Left ventricle myocardium inferior (tissue), 1 donor: ENCODE results near the gene HABP2. TPM values are rescaled to one million over a fixed set of nuclear protein-coding genes. Genes with fewer than 3 reads are reported as not detected.

Experiments used
- DNase-seq: peaks from one replicate; pipeline ENCODE4 v3.0.0-alpha.2; 2020
- H3K27ac ChIP-seq: fragments of 200-600 bp; replicated peaks from 2 replicates; pipeline ENCODE4 v1.8.0; 2021
- H3K27me3 ChIP-seq: fragments of 200-600 bp; 2 replicates; pipeline ENCODE4 v1.8.0; 2021; ENCODE audit warnings: low read depth
- H3K36me3 ChIP-seq: fragments of 200-600 bp; 2 replicates; pipeline ENCODE4 v1.8.0; 2021
- H3K4me1 ChIP-seq: fragments of 200-600 bp; 2 replicates; pipeline ENCODE4 v1.8.0; 2021
- H3K4me3 ChIP-seq: fragments of 200-600 bp; 2 replicates; pipeline ENCODE4 v1.8.0; 2021; ENCODE audit warnings: mild to moderate bottlenecking, moderate library complexity
- H3K9me3 ChIP-seq: fragments of 200-600 bp; replicated peaks from 2 replicates; pipeline ENCODE4 v1.8.0; 2021
- CTCF ChIP-seq: fragments of 200-600 bp; IDR thresholded peaks from 2 replicates; pipeline ENCODE4 v1.8.0; 2021; ENCODE audit warnings: antibody characterized with exemption, mild to moderate bottlenecking, borderline replicate concordance
- intact Hi-C: fragments of 100-400 bp; cut with micrococcal nuclease; formaldehyde crosslinking; loops from one replicate; pipeline ENCODE4 v1.11.0; 2022
- total RNA-seq: library from RNA; stranded (reverse); fragmentation: NEBNext Ultra II Directional; extraction: Animal tissue kit (Norgen Biotek cat#: 25700); gene quantifications from one replicate; pipeline ENCODE4 v1.2.1, GENCODE V29; 2021
- donor health status: DM: no; HTN: yes; CAD: no; lungs with severe emphysema.

Gene HABP2
- total RNA-seq, 1 donor from 2014 or later = not detected

DNA sequence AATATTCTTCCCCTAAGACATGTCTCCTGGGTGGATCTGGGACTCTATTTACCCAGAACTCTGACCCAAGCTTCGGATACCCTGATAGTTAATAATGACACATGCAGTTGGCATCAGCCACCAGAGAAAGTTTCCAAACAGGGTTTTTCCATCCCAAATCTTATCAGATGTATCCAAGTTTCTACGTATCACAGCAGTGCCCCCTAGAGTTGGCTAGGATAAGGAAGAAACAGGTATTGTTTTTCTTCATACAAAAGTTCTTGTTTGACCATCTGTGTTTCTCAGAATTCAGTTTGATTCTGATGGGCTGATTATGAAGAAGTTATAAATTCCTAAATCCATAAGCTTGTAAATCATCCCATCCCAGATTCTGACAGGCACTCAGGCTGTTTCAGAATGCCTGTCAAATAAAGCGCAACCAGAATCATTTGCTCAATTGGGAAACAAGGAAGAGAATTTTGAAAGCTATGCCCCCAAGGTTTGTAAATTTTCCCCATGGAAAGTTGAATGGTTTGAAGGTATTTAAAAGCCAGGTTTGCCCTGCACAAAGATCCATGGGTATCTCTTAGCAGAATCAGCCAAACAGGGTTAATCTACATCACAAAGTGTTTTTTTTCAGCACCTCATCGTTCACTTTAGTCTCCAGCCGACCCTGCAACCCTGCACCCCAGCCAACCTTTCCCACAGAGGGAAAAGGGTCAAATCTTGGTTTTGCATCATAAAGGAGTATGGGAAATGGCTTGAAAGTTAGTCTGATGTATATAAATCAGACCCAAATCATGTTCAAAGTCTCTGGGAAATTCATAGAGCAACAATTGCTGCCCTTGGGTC lies 63.6 kb downstream of the HABP2 start:
- DNase-seq = no peak
- intact Hi-C loops = no loop called here
- peaks cover 63% of the 10 kb centered on the region for H3K36me3 ChIP-seq
- no peak overlapping the region for H3K4me3 ChIP-seq
- peak; percentile 24 for TF ChIP-seq CTCF
- no peak overlapping the region for H3K27ac ChIP-seq
- no peaks in the 10 kb centered on the region for H3K9me3 ChIP-seq
- H3K27me3 ChIP-seq = peaks cover 72% of the 10 kb centered on the region
- H3K4me1 ChIP-seq = peaks cover 80% of the 10 kb centered on the region

DNA sequence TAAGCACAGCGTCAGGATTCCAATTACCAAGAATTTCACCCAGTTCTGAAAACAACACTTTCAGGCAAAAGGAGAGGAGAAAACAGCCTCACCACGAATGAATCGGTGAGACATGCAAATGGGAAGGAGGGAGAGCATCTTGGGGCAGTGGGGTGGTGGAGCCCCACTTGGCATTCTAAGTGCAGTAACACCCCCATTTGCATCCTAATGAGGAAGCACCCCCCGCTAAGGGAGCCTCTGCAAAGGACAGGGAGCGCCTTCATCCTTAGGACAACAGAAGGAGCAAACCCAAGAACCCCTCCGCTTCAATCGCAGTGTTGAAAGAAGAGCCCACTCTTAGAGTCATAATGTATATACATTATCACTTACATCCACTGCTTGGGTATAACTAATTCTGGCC lies 64.2 kb downstream of the HABP2 start:
- Histone ChIP-seq H3K27ac (no peak overlapping the region), H3K9me3 (no peaks in the 10 kb centered on the region), H3K4me1 (peaks cover 75% of the 10 kb centered on the region), H3K36me3 (peaks cover 68% of the 10 kb centered on the region), H3K27me3 (peaks cover 72% of the 10 kb centered on the region), H3K4me3 (no peak overlapping the region)
- intact Hi-C loops = no loop called here
- no peak for DNase-seq
- no peak for TF ChIP-seq CTCF

- DNase-seq = no peak
Measured at GRCh38 chr10:113618338-113618737, 65.5 kb downstream of the HABP2 start.

DNA sequence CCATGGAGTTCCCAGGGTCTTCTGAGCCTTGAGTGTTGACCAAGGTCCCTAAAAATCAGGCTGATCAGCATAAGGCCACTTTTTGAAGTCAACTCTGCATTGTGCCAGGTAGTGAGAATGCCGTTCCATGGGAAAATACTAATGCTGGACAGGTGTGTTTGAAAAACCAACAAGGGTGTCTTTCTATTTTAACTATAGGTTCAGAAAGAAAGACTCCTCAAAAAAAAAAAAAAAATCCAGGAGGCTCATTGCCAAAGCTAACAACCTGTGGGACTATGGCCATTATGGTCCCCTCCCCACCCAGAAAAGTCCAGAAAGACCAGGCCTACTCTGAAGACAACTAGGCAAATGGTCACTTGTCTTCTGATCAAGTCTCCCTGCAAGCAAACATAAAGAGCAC lies 66.5 kb downstream of the HABP2 start:
- no peak for TF ChIP-seq CTCF
- H3K9me3 ChIP-seq = no peaks in the 10 kb centered on the region
- H3K27ac ChIP-seq = peak overlapping the region; percentile 52
- H3K4me1 ChIP-seq = peaks cover 75% of the 10 kb centered on the region
- peaks cover 64% of the 10 kb centered on the region for H3K27me3 ChIP-seq
- intact Hi-C loops = no loop called here
- peaks cover 59% of the 10 kb centered on the region for H3K36me3 ChIP-seq
- no peak for DNase-seq
- no peak overlapping the region for H3K4me3 ChIP-seq

More at GRCh38 chr10:113618338-113618737, 65.5 kb downstream of the HABP2 start:
- intact Hi-C loops = no loop called here
- Histone ChIP-seq H3K27me3 (peaks cover 63% of the 10 kb centered on the region), H3K4me3 (no peak overlapping the region), H3K4me1 (peaks cover 75% of the 10 kb centered on the region), H3K27ac (peak overlapping the region; percentile 52), H3K36me3 (peaks cover 67% of the 10 kb centered on the region), H3K9me3 (no peaks in the 10 kb centered on the region)
- no peak for TF ChIP-seq CTCF

DNA sequence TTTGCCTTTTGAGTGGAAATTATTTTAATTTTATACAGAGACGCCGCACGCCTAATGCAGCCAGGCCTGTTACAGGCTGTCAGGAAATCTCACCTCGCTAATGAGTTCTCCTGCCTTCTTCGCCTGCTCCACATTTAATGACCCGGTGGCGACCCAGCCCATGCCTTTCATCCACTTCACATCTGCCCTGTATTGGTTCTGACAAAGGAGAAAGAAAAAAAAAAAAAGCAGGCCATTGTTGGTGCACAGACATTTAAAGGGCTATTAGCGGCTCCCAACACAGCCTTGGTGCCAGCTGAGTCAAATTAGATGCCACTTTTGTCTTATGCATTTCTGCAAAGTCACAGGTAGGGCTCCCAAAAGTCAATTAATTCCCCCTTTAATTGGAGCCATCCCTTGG lies 67.7 kb downstream of the HABP2 start:
- no peak for DNase-seq
- Histone ChIP-seq H3K9me3 (no peaks in the 10 kb centered on the region), H3K27me3 (peaks cover 62% of the 10 kb centered on the region), H3K36me3 (peaks cover 59% of the 10 kb centered on the region), H3K27ac (no peak overlapping the region), H3K4me1 (peaks cover 75% of the 10 kb centered on the region), H3K4me3 (no peak overlapping the region)
- intact Hi-C loops = no loop called here
- no peak for TF ChIP-seq CTCF
